GM21786 (cell line): ENCODE measurements around the gene STARD13.

Experiments
- ATAC-seq: cut with Tn5 transposase; IDR thresholded peaks from one replicate; pipeline ENCODE4 v1.9.1; 2021; ENCODE audit not compliant: unreplicated experiment

The STARD13 gene

GRCh38 chr13:33125821-33126570 is 159.6 kb downstream of the STARD13 start:
- no peak for ATAC-seq

- ATAC-seq = no peak
Observed at GRCh38 chr13:33123066-33123859, 162.3 kb downstream of the STARD13 start.

GRCh38 chr13:33119856-33120543 is 165.6 kb downstream of the STARD13 start:
- ATAC-seq = no peak

- ATAC-seq = no peak
Observed at GRCh38 chr13:33119022-33119781, 166.4 kb downstream of the STARD13 start.

- ATAC-seq = no peak
Observed at GRCh38 chr13:33116321-33117010, 169.1 kb downstream of the STARD13 start.

- no peak for ATAC-seq
Observed at GRCh38 chr13:33115274-33115673, 170.3 kb downstream of the STARD13 start.

- no peak for ATAC-seq
Observed at GRCh38 chr13:33114146-33114545, 171.4 kb downstream of the STARD13 start.

- ATAC-seq = no peak
Observed at GRCh38 chr13:33112766-33113165, 172.8 kb downstream of the STARD13 start.

GRCh38 chr13:33111414-33112110 is 174.0 kb downstream of the STARD13 start:
- no peak for ATAC-seq

- ATAC-seq = peak; percentile 33
Observed at GRCh38 chr13:33110713-33111413, 174.7 kb downstream of the STARD13 start.

GRCh38 chr13:33110386-33110712 is 175.2 kb downstream of the STARD13 start:
- ATAC-seq = no peak

GRCh38 chr13:33109801-33110200 is 175.8 kb downstream of the STARD13 start:
- ATAC-seq = no peak

GRCh38 chr13:33109271-33109697 is 176.3 kb downstream of the STARD13 start:
- ATAC-seq = peak; percentile 28

- no peak for ATAC-seq
Observed at GRCh38 chr13:33108620-33109019, 176.9 kb downstream of the STARD13 start.

GRCh38 chr13:33107361-33107760 is 178.2 kb downstream of the STARD13 start:
- ATAC-seq = no peak

GRCh38 chr13:33106656-33107360 is 178.7 kb downstream of the STARD13 start:
- ATAC-seq = peak; percentile 39

- no peak for ATAC-seq
Observed at GRCh38 chr13:33105387-33106005, 180.1 kb downstream of the STARD13 start.

GRCh38 chr13:33103457-33103856 is 182.1 kb downstream of the STARD13 start:
- ATAC-seq = no peak
